Prostate gland (tissue), 2 donors: ENCODE data around the gene CDHR5. TPM values are rescaled to one million over a fixed set of nuclear protein-coding genes. Genes with fewer than 3 reads are reported as not detected.

Experiments
- DNase-seq: peaks from one replicate; pipeline ENCODE4 v3.0.0-alpha.2; 2019; ENCODE audit warnings: low spot score
- H3K27ac ChIP-seq, 2 donors: fragments of 200-600 bp; sonication (generic); 2 replicates each; pipeline ENCODE4 v1.5.1; 2017 to 2019
- H3K27me3 ChIP-seq: fragments of 200-600 bp; sonication (generic); replicated peaks from 2 replicates; pipeline ENCODE4 v1.5.1; 2019; ENCODE audit not compliant: insufficient read depth
- H3K36me3 ChIP-seq, 2 donors: fragments of 200-600 bp; sonication (generic); 1 replicate in 1 of 2; 2 replicates in 1 of 2; pipeline versions ENCODE4 v1.5.1 to v1.8.1; 2017 to 2019
- H3K4me1 ChIP-seq: fragments of 200-600 bp; sonication (generic); replicated peaks from 2 replicates; pipeline ENCODE4 v1.5.1; 2019
- H3K4me3 ChIP-seq, 2 donors: fragments of 200-600 bp; sonication (generic); 2 replicates each; pipeline ENCODE4 v1.5.1; 2017 to 2019
- H3K9me3 ChIP-seq: fragments of 200-600 bp; sonication (generic); 2 replicates; pipeline ENCODE4 v1.5.1; 2017
- POLR2A ChIP-seq: fragments of 450-650 bp; IDR thresholded peaks from one replicate; pipeline ENCODE4 v1.6.1; 2016; ENCODE audit warnings: antibody characterized with exemption, mild to moderate bottlenecking
- POLR2AphosphoS5 ChIP-seq: sonication (generic); formaldehyde crosslinking; IDR thresholded peaks from one replicate; pipeline ENCODE4 v1.6.1; 2017; ENCODE audit warnings: antibody characterized with exemption
- WGBS: methylation state at CpG from one replicate; pipeline ENCODE4 v1.1.5; 2018; 5-methylcytosine and 5-hydroxymethylcytosine counted together
- intact Hi-C: fragments of 100-400 bp; cut with DNase I; formaldehyde crosslinking; loops from one replicate; pipeline ENCODE4 v1.14.2; 2022
- total RNA-seq, 2 donors: library from RNA; depleted of rRNA; stranded (reverse); fragments of >200 nt; gene quantifications; one replicate each; pipeline ENCODE4 v1.1.0, GENCODE V29; 2016
- TF ChIP-seq, protein P1 (sequence below), 4 experiments: fragments of 200-600 bp in 2 of 4; fragments of 450-650 bp in 2 of 4; sonication (generic) in 2 of 4; IDR thresholded peaks; 1 replicate in 3 of 4; 2 replicates in 1 of 4; pipeline ENCODE4 v1.5.1; 2016 to 2019; ENCODE audit warnings: antibody characterized with exemption in 4 of 4, mild to moderate bottlenecking in 2 of 4, moderate library complexity in 2 of 4

The CDHR5 gene, protein sequence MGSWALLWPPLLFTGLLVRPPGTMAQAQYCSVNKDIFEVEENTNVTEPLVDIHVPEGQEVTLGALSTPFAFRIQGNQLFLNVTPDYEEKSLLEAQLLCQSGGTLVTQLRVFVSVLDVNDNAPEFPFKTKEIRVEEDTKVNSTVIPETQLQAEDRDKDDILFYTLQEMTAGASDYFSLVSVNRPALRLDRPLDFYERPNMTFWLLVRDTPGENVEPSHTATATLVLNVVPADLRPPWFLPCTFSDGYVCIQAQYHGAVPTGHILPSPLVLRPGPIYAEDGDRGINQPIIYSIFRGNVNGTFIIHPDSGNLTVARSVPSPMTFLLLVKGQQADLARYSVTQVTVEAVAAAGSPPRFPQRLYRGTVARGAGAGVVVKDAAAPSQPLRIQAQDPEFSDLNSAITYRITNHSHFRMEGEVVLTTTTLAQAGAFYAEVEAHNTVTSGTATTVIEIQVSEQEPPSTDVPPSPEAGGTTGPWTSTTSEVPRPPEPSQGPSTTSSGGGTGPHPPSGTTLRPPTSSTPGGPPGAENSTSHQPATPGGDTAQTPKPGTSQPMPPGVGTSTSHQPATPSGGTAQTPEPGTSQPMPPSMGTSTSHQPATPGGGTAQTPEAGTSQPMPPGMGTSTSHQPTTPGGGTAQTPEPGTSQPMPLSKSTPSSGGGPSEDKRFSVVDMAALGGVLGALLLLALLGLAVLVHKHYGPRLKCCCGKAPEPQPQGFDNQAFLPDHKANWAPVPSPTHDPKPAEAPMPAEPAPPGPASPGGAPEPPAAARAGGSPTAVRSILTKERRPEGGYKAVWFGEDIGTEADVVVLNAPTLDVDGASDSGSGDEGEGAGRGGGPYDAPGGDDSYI
- total RNA-seq = under 1 TPM in 1 of 2 donors, not detected in 1; 0.34 TPM

DNA sequence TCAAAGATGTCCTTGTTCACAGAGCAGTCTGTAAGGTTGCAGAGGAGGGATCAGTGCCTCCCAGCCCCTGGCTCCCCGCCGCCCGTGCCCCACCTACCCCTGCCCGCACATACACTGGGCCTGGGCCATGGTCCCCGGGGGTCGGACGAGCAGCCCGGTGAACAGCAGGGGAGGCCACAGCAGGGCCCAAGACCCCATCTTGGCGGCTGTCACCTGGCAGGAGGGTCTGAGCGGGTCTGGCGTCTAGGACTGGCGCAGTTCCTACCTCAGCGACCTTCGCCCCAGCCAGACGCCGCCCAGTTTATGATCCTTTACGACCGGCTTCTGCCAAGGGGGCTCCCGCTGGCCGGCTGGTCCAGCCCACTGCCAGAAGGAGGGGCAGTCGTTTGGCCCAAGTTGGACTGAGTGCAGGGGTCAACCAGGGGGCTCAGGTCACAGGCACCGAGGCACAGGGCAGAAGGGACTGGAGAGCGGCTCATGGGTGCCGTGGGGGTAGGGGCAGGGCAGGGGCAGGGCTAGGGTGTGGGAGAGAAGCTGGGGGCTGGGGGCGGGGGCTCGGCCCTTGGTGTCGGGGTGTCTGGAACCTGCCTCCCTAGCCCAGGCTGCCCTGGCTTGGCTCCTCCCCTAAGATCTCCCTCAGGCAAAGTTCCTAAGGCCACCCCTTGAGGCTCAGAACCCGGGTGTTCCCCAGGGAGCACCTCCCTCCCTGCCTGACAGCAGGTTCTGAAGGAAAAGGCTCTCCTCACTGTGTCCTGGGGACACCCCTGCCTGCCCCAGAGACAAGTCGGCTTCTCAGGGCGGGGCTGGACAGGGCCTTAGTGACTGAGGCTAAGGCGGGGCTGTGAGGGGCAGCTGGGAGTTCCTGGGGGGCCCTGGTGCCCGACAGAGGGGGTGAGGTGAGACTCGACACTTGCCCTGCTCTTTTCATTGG lies at the start of gene CDHR5:
TSS of gene CDHR5 (minus strand) at position 251 of the 931 bp plus-strand sequence. CDS start at position 198, 53 bp downstream.
- no peaks in the 10 kb centered on the region for H3K36me3 ChIP-seq
- H3K27ac ChIP-seq = no peak within 1 kb of the TSS
- TF ChIP-seq, protein P1, sequence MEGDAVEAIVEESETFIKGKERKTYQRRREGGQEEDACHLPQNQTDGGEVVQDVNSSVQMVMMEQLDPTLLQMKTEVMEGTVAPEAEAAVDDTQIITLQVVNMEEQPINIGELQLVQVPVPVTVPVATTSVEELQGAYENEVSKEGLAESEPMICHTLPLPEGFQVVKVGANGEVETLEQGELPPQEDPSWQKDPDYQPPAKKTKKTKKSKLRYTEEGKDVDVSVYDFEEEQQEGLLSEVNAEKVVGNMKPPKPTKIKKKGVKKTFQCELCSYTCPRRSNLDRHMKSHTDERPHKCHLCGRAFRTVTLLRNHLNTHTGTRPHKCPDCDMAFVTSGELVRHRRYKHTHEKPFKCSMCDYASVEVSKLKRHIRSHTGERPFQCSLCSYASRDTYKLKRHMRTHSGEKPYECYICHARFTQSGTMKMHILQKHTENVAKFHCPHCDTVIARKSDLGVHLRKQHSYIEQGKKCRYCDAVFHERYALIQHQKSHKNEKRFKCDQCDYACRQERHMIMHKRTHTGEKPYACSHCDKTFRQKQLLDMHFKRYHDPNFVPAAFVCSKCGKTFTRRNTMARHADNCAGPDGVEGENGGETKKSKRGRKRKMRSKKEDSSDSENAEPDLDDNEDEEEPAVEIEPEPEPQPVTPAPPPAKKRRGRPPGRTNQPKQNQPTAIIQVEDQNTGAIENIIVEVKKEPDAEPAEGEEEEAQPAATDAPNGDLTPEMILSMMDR (IDR thresholded peaks at IDR 0.05) = no peak
- TF ChIP-seq POLR2AphosphoS5 (no peak), POLR2A (no peak)
- no peaks in the 10 kb centered on the region for H3K4me1 ChIP-seq
- 78% methylated on average over 30 of the region's 33 CpGs for WGBS
- DNase-seq = no peak
- no peaks in the 10 kb centered on the region for H3K9me3 ChIP-seq
- intact Hi-C loops = no loop called here
- no peak within 1 kb of the TSS for H3K4me3 ChIP-seq
- H3K27me3 ChIP-seq = no peaks in the 10 kb centered on the region

DNA sequence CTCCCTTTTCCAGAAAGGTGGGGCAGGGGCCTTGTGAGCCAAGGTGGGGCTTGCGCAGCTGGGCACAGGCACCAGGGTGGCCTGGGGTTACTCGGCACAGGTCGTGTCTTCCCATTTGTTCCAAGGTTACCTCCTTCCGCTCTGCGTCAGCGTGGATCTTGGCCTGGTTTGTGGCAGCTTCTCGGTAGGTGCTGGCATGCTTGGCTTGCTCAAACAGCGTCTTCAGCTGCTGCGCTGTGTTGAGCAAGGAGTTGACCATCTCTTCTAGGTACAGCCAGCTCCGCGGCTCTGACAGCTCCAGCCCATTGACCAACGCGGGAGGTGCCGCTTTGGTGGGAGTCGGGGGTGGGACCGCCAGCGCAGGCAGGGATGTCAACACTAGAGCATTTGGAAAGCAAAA lies 49.7 kb upstream of the CDHR5 start:
- Histone ChIP-seq H3K4me1 (no peaks in the 10 kb centered on the region), H3K9me3 (no peaks in the 10 kb centered on the region), H3K27ac (no peak overlapping the region), H3K27me3 (no peaks in the 10 kb centered on the region), H3K36me3 (peaks cover 5 to 14% of the 10 kb centered on the region in 2 donors), H3K4me3 (no peak overlapping the region)
- WGBS = 95% methylated on average over 17 of the region's 17 CpGs
- intact Hi-C loops = no loop called here
- DNase-seq = no peak
- no peak for TF ChIP-seq POLR2AphosphoS5
- no peak for TF ChIP-seq POLR2A
- TF ChIP-seq, protein P1 (IDR thresholded peaks at IDR 0.05) = no peak

DNA sequence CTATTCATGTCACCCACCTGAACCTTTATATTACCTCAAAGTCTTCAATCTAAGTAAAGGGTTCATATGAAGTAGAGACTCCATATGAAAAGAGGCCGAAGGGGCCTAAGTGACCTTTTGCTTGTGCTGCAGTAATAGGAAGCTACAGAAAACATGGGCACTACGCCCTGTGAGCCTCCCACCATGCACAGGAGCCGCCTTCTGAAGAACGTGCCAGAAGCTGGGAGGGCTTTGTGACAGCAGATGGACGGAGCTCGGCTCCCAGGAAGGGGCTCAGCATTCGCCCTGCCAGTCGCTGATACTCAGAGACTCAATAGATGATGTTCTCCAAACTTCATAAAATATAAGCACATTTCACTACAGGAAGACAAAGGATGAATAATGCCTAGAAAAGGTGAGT lies 49.1 kb upstream of the CDHR5 start:
- TF ChIP-seq, protein P1 (IDR thresholded peaks at IDR 0.05) = no peak
- no peak for TF ChIP-seq POLR2A
- intact Hi-C loops = no loop called here
- no peak for DNase-seq
- Histone ChIP-seq H3K27ac (no peak overlapping the region), H3K4me1 (no peaks in the 10 kb centered on the region), H3K4me3 (no peak overlapping the region), H3K27me3 (no peaks in the 10 kb centered on the region), H3K9me3 (no peaks in the 10 kb centered on the region), H3K36me3 (peaks cover 5 to 14% of the 10 kb centered on the region in 2 donors)
- WGBS = 90% methylated on average over 8 of the region's 8 CpGs

DNA sequence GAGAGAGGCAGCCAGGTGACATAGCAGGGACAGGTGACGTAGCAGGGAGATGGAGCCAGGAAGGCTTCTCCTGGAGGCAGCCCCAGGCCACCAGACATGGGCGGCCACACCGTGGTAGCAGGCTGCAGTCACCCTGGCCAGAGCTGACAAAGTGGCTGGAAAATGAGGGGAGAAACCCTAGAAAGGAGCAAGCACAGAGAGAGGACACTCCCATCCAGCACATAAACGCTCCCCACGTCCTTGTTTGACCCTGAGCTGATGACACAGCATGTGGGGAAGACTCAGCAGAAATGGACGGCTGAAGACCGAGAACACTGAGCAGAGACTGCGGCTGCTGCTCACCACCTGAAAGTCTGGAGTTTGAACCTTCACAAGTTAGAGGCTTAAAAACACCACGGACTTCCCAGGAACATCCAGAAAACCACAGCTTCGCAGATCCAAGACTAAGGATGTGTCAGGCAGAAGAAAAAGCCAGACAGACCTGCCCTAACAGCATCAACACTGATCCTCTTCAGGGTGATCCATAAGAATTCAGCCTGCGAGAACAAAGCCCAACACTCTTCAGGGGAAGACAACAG lies 41.0 kb upstream of the CDHR5 start:
- H3K4me1 ChIP-seq = no peaks in the 10 kb centered on the region
- H3K27ac ChIP-seq = peak overlapping the region; percentile 73 to 79
- no peaks in the 10 kb centered on the region for H3K9me3 ChIP-seq
- H3K4me3 ChIP-seq = no peak overlapping the region
- H3K36me3 ChIP-seq = no peaks in the 10 kb centered on the region
- TF ChIP-seq, protein P1 (IDR thresholded peaks at IDR 0.05) = peak in 1 of 4 experiments; percentile 5
- TF ChIP-seq POLR2AphosphoS5 (peak; percentile 88), POLR2A (no peak)
- H3K27me3 ChIP-seq = no peaks in the 10 kb centered on the region
- DNase-seq = peak; percentile 79
- WGBS = 28% methylated on average over 11 of the region's 11 CpGs
- intact Hi-C loops = loop anchor here (10.0 kb wide), 1 partner anchor 119 kb away; no protein-coding TSS in a partner anchor
